H1 (cell line): ENCODE results near the gene YWHAE. TPM values are rescaled to one million over a fixed set of nuclear protein-coding genes. Genes with fewer than 3 reads are reported as not detected.

Experiments
- CTCF ChIA-PET: fragments of 300-600 bp; sonication (Branson Sonifier 250); formaldehyde crosslinking; loops from one replicate; lab custom pipeline; 2021; ENCODE audit not compliant: partially characterized antibody; lab: Charles Lee
- POLR2A ChIA-PET: fragments of 300-600 bp; sonication (Branson Sonifier 250); formaldehyde crosslinking; loops from one replicate; lab custom pipeline; 2021; ENCODE audit warnings: inconsistent platforms; ENCODE audit not compliant: partially characterized antibody; lab: Charles Lee
- DNase-seq, 2 experiments: peaks; one replicate each; pipeline versions ENCODE4 v3.0.0 to v3.0.0-alpha.2; 2010 to 2022; ENCODE audit warnings: low spot score in 2 of 2, low read depth in 1 of 2, mixed read lengths in 1 of 2
- FAIRE-seq: peaks from 2 replicates; lab custom pipeline; 2011; peaks lifted over from hg19 to GRCh38; lab: Jason Lieb, UNC
- H2AFZ ChIP-seq: 2 replicates; pipeline ENCODE4 v1.8.1; 2012; ENCODE audit warnings: low read length, inconsistent platforms
- H2AK5ac ChIP-seq: 2 replicates; pipeline ENCODE4 v1.6.1; 2013; ENCODE audit warnings: low read depth, low read length
- H2BK120ac ChIP-seq: replicated peaks from 2 replicates; pipeline ENCODE3; 2013; ENCODE audit warnings: low read depth, low read length, inconsistent platforms
- H2BK12ac ChIP-seq: 2 replicates; pipeline ENCODE4 v1.6.1; 2013; ENCODE audit warnings: low read depth, low read length
- H2BK15ac ChIP-seq: 2 replicates; pipeline ENCODE4 v1.6.1; 2013; ENCODE audit warnings: low read length
- H2BK20ac ChIP-seq: 2 replicates; pipeline ENCODE4 v1.6.1; 2013; ENCODE audit warnings: low read length
- H2BK5ac ChIP-seq: 2 replicates; pipeline ENCODE4 v1.6.1; 2013; ENCODE audit warnings: low read depth, low read length
- H3K14ac ChIP-seq: 2 replicates; pipeline ENCODE4 v1.6.1; 2013; ENCODE audit warnings: inconsistent platforms; ENCODE audit not compliant: insufficient read length
- H3K18ac ChIP-seq: 2 replicates; pipeline ENCODE4 v1.6.1; 2013; ENCODE audit warnings: low read length; ENCODE audit errors: extremely low read depth
- H3K23ac ChIP-seq: 2 replicates; pipeline ENCODE4 v1.6.1; 2013; ENCODE audit warnings: inconsistent platforms; ENCODE audit not compliant: insufficient read length
- H3K23me2 ChIP-seq: 2 replicates; pipeline ENCODE4 v1.6.1; 2013; ENCODE audit warnings: low read depth, low read length
- H3K27ac ChIP-seq: 2 replicates; pipeline ENCODE4 v1.6.1; 2011; ENCODE audit warnings: low read depth, low read length, inconsistent platforms
- H3K27me3 ChIP-seq, 4 experiments: replicated peaks in 1 of 4; 1 replicate in 1 of 4; 2 replicates in 3 of 4; pipeline versions ENCODE4 v1.6.1 to v1.8.1; 2011 to 2013; ENCODE audit warnings: low read length in 3 of 4, mild to moderate bottlenecking in 3 of 4, inconsistent platforms in 2 of 4, mixed read lengths in 2 of 4, moderate library complexity in 1 of 4; ENCODE audit not compliant: control insufficient read depth in 3 of 4, insufficient read depth in 3 of 4; ENCODE audit errors: extremely low read depth in 1 of 4
- H3K36me3 ChIP-seq, 4 experiments: 2 replicates each; pipeline versions ENCODE4 v1.6.1 to v1.8.1; 2011 to 2013; ENCODE audit warnings: mild to moderate bottlenecking in 4 of 4, low read length in 3 of 4, moderate library complexity in 2 of 4, control low read depth in 1 of 4, inconsistent platforms in 1 of 4; ENCODE audit not compliant: insufficient read depth in 4 of 4, control insufficient read depth in 2 of 4
- H3K4ac ChIP-seq: replicated peaks from 2 replicates; pipeline ENCODE3; 2013; ENCODE audit warnings: low read length, low read depth, mixed read lengths, inconsistent platforms; ENCODE audit not compliant: insufficient read length
- H3K4me1 ChIP-seq, 4 experiments: replicated peaks in 1 of 4; 1 replicate in 1 of 4; 2 replicates in 3 of 4; pipeline versions ENCODE4 v1.6.1 to v1.8.1; 2011 to 2013; ENCODE audit warnings: low read length in 3 of 4, inconsistent platforms in 2 of 4, mixed read lengths in 1 of 4; ENCODE audit not compliant: insufficient read depth in 4 of 4, control insufficient read depth in 3 of 4
- H3K4me2 ChIP-seq, 2 experiments: 2 replicates each; pipeline versions ENCODE4 v1.6.1 to v1.8.1; 2011 to 2013; ENCODE audit warnings: low read depth in 2 of 2, low read length in 2 of 2, control low read depth in 1 of 2, inconsistent platforms in 1 of 2, mild to moderate bottlenecking in 1 of 2; ENCODE audit not compliant: insufficient read depth in 1 of 2
- H3K4me3 ChIP-seq, 4 experiments: fragments of 200-600, 300-600 bp in 1 of 4; sonication (generic), shearing (Covaris generic), sonication (Bioruptor Twin) in 1 of 4; 2 replicates each; pipeline versions ENCODE4 v1.5.1 to v1.8.1; 2011 to 2016; ENCODE audit warnings: low read length in 4 of 4, low read depth in 3 of 4, control low read depth in 2 of 4, inconsistent platforms in 2 of 4, mild to moderate bottlenecking in 2 of 4, mixed read lengths in 1 of 4, moderate library complexity in 1 of 4; ENCODE audit not compliant: insufficient read depth in 2 of 4; ENCODE audit errors: extremely low read depth in 1 of 4
- H3K56ac ChIP-seq: replicated peaks from 2 replicates; pipeline ENCODE3; 2013; ENCODE audit warnings: low read depth, mild to moderate bottlenecking, mixed read lengths, low read length, inconsistent platforms; ENCODE audit not compliant: insufficient read length
- H3K79me1 ChIP-seq: 2 replicates; pipeline ENCODE4 v1.6.1; 2013; ENCODE audit warnings: low read depth, low read length, control low read depth
- H3K79me2 ChIP-seq, 2 experiments: 2 replicates each; pipeline versions ENCODE4 v1.6.1 to v1.8.1; 2012 to 2013; ENCODE audit warnings: low read length in 2 of 2, mild to moderate bottlenecking in 2 of 2, inconsistent platforms in 1 of 2; ENCODE audit not compliant: insufficient read depth in 2 of 2, control insufficient read depth in 1 of 2
- H3K9ac ChIP-seq, 4 experiments: replicated peaks in 1 of 4; 1 replicate in 1 of 4; 2 replicates in 3 of 4; pipeline versions ENCODE4 v1.6.1 to v1.8.1; 2011 to 2013; ENCODE audit warnings: low read depth in 3 of 4, low read length in 3 of 4, control low read depth in 2 of 4, mild to moderate bottlenecking in 2 of 4, moderate library complexity in 2 of 4, inconsistent platforms in 1 of 4; ENCODE audit errors: extremely low read depth in 1 of 4
- H3K9me3 ChIP-seq, 2 experiments: 2 replicates each; pipeline versions ENCODE4 v1.6.1 to v1.8.1; 2012 to 2013; ENCODE audit warnings: mild to moderate bottlenecking in 2 of 2, moderate library complexity in 2 of 2, control low read depth in 1 of 2, inconsistent platforms in 1 of 2, low read depth in 1 of 2, low read length in 1 of 2, mixed read lengths in 1 of 2; ENCODE audit not compliant: insufficient read depth in 2 of 2
- H4K20me1 ChIP-seq, 2 experiments: replicated peaks in 1 of 2; 2 replicates each; pipeline versions ENCODE3 to v1.8.1; 2011 to 2013; ENCODE audit warnings: inconsistent platforms in 2 of 2, low read length in 2 of 2, mild to moderate bottlenecking in 1 of 2; ENCODE audit not compliant: insufficient read depth in 2 of 2, control insufficient read depth in 1 of 2
- H4K5ac ChIP-seq: 2 replicates; pipeline ENCODE4 v1.6.1; 2013; ENCODE audit warnings: low read length, low read depth, mixed read lengths, inconsistent platforms; ENCODE audit not compliant: insufficient read length
- H4K8ac ChIP-seq: 2 replicates; pipeline ENCODE4 v1.8.0; 2013; ENCODE audit warnings: mild to moderate bottlenecking, moderate library complexity, low read length, inconsistent platforms; ENCODE audit not compliant: insufficient read depth; ENCODE audit errors: extremely low read depth
- H4K91ac ChIP-seq: replicated peaks from 2 replicates; pipeline ENCODE3; 2013; ENCODE audit warnings: low read length, mixed read lengths, inconsistent platforms; ENCODE audit not compliant: insufficient read length
- ASH2L ChIP-seq: fragments of 200-600, 300-600 bp; sonication (generic); IDR thresholded peaks from one replicate; pipeline ENCODE4 v1.7.1; 2017; ENCODE audit warnings: low read length
- POLR2AphosphoS5 ChIP-seq: IDR thresholded peaks from 2 replicates; pipeline ENCODE4 v1.6.1; 2011; ENCODE audit warnings: low read depth, low read length
- WGBS, 2 experiments: shearing (Covaris generic) in 1 of 2; methylation state at CpG; one replicate each; pipeline versions ENCODE4 v1.1.6 to v1.1.7; 2013 to 2015; ENCODE audit warnings: low lambda C conversion rate in 2 of 2, mixed read lengths in 2 of 2, inconsistent platforms in 1 of 2, low coverage in 1 of 2, missing lambda C conversion rate in 1 of 2; ENCODE audit not compliant: insufficient replicate concordance in 2 of 2, insufficient coverage in 1 of 2, insufficient read length in 1 of 2; ENCODE audit errors: extremely low coverage in 1 of 2, missing lambda C conversion rate in 1 of 2; 5-methylcytosine and 5-hydroxymethylcytosine counted together
- polyA plus RNA-seq, 7 experiments: library from polyadenylated mRNA; depleted of rRNA in 3 of 7; stranded (reverse) in 5 of 7; unstranded in 2 of 7; fragments of >200 nt in 5 of 7; fragments of 200-250 nt in 2 of 7; gene quantifications; 1 replicate in 5 of 7; 2 replicates in 1 of 7; 4 replicates in 1 of 7; pipeline versions ENCODE4 v1.2.1 to v1.2.3, GENCODE V29; 2011 to 2013; ENCODE audit warnings: missing spikeins in 2 of 7, mixed read lengths in 2 of 7
- total RNA-seq: library from RNA; stranded (reverse); fragmentation: NEBNext Ultra II Directional; extraction: Animal tissue kit (Norgen Biotek cat#: 25700); gene quantifications from 2 replicates; pipeline ENCODE4 v1.2.1, GENCODE V29; 2021

The YWHAE gene
- total and polyA plus RNA-seq, 2 of the 8 experiments (the other 6 are each of a cell fraction or from before 2014, with no cell fraction given) = 559 to 1,186 TPM

- Histone ChIP-seq H3K56ac (no peak overlapping the region), H3K23ac (no peak overlapping the region), H2BK15ac (no peak overlapping the region), H3K9ac (no peak overlapping the region), H3K79me1 (no peaks in the 10 kb centered on the region), H4K5ac (no peak overlapping the region), H3K18ac (no peak overlapping the region), H3K27ac (no peak overlapping the region), H3K36me3 (no peaks in the 10 kb centered on the region), H4K91ac (no peak overlapping the region), H4K20me1 (peaks cover 0 to 1% of the 10 kb centered on the region in 2 experiments), H3K14ac (no peak overlapping the region), H2AFZ (no peak overlapping the region), H2BK12ac (no peak overlapping the region), H3K4me3 (no peak overlapping the region), H3K23me2 (no peaks in the 10 kb centered on the region; the same call in 1 of the 2 replicates), H3K4me1 (no peaks in the 10 kb centered on the region), H2BK5ac (no peak overlapping the region), H3K27me3 (no peaks in the 10 kb centered on the region), H2BK20ac (no peak overlapping the region), H3K9me3 (no peaks in the 10 kb centered on the region), H3K4ac (no peak overlapping the region), H2BK120ac (no peak overlapping the region), H3K79me2 (no peaks in the 10 kb centered on the region), H4K8ac (no peak overlapping the region), H2AK5ac (no peak overlapping the region), H3K4me2 (no peak overlapping the region)
- DNase-seq (no peak), FAIRE-seq (no peak)
- ChIA-PET CTCF (interaction anchor here (0.6 to 2.3 kb wide), 6 partner anchors 10 to 155 kb away, joined by 3 to 6 read pairs (median 4); partner anchors contain the start of gene INPP5K), POLR2A (interaction anchor here (0.6 to 2.8 kb wide), 13 partner anchors 9 to 81 kb away, joined by 3 to 16 read pairs (median 4); partner anchors contain the start of gene YWHAE)
- 85% methylated on average over 9 of the region's 9 CpGs; no CpG with 5 or more reads in 1 of the 2 experiments for whole genome bisulfite sequencing, 2 experiments
- TF ChIP-seq POLR2AphosphoS5 (0 out of 2 replicates have a peak, but pooled peaks have one; percentile 8), ASH2L (no peak)
Measured at GRCh38 chr17:1414001-1414574, 14.1 kb upstream of the YWHAE start.
